Esophagus muscularis mucosa (tissue), 4 donors: ENCODE measurements around the gene ZNF629.

Source experiments
- EP300 ChIP-seq: sonication (generic); formaldehyde crosslinking; IDR thresholded peaks from one replicate; pipeline ENCODE4 v1.6.1; 2017; ENCODE audit warnings: antibody characterized with exemption
- POLR2AphosphoS5 ChIP-seq, 2 donors: sonication (generic); formaldehyde crosslinking; IDR thresholded peaks; one replicate each; pipeline ENCODE4 v1.6.1; 2017; ENCODE audit warnings: antibody characterized with exemption in 2 of 2
- TF ChIP-seq, protein P1 (sequence below), 3 experiments: fragments of 200-600 bp in 2 of 3; fragments of 450-650 bp in 1 of 3; sonication (generic) in 2 of 3; IDR thresholded peaks; one replicate each; pipeline ENCODE4 v1.5.1; 2017 to 2019; ENCODE audit warnings: antibody characterized with exemption in 3 of 3, mild to moderate bottlenecking in 2 of 3, moderate library complexity in 1 of 3

DNA sequence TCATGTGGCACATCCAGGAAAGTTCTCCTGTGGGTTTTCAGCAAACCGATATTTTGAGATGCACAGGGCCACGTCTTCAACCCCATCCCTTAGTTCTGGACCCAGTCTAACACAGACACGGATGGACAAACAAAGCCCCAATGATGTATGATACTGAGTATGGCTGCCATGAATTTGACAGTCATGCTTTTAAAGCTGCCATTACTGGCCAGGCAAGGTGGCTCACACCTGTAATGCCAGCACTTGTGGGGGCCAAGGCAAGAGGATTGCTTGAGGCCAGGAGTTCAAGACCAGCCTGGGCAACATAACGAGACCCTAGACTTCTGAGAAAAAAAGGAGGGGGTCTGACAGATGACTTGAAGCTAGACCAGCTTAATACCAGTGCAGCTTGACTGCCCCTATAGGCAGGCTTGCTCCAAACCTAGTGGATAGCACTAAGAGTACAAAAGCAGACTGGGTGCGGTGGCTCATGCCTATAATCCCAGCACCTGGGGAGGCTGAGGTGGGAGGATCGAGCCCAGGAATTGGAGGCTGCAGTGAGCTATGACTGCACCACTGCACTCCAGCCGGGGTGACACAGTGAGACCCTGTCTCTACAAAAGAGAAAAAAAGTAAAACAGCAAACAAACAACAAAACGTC is 10.8 kb upstream of the ZNF629 start:
- no peak for TF ChIP-seq POLR2AphosphoS5 (IDR thresholded peaks at IDR 0.05)
- no peak for TF ChIP-seq EP300
- TF ChIP-seq, protein P1, sequence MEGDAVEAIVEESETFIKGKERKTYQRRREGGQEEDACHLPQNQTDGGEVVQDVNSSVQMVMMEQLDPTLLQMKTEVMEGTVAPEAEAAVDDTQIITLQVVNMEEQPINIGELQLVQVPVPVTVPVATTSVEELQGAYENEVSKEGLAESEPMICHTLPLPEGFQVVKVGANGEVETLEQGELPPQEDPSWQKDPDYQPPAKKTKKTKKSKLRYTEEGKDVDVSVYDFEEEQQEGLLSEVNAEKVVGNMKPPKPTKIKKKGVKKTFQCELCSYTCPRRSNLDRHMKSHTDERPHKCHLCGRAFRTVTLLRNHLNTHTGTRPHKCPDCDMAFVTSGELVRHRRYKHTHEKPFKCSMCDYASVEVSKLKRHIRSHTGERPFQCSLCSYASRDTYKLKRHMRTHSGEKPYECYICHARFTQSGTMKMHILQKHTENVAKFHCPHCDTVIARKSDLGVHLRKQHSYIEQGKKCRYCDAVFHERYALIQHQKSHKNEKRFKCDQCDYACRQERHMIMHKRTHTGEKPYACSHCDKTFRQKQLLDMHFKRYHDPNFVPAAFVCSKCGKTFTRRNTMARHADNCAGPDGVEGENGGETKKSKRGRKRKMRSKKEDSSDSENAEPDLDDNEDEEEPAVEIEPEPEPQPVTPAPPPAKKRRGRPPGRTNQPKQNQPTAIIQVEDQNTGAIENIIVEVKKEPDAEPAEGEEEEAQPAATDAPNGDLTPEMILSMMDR (IDR thresholded peaks at IDR 0.05) = no peak
